GM19240 (cell line): Measurements from ENCODE around the gene S1PR2.
"Not testable (repeated sequence)": the region's sequence is repeated elsewhere in the genome, so short reads cannot be mapped to it uniquely, and the experiment has no call there.

Source experiments
- DNase-seq: peaks from one replicate; pipeline ENCODE4 v3.0.0; 2011; ENCODE audit warnings: low spot score; ENCODE audit not compliant: insufficient read length

Gene S1PR2

GRCh38 chr19:10224337-10224736 lies 6.8 kb downstream of the S1PR2 start:
- no peak for DNase-seq

GRCh38 chr19:10223488-10224213 lies 7.5 kb downstream of the S1PR2 start:
- no peak for DNase-seq

- no peak for DNase-seq
Observed at GRCh38 chr19:10222201-10222890, 8.8 kb downstream of the S1PR2 start.

- no peak for DNase-seq
Observed at GRCh38 chr19:10220695-10221094, 10.4 kb downstream of the S1PR2 start.

GRCh38 chr19:10219678-10220077 lies 11.5 kb downstream of the S1PR2 start:
- DNase-seq = peak; percentile 27

GRCh38 chr19:10217085-10217484 lies 14.0 kb downstream of the S1PR2 start:
- no peak for DNase-seq

- DNase-seq = no peak
Observed at GRCh38 chr19:10214784-10215183, 16.3 kb downstream of the S1PR2 start.

- no peak for DNase-seq
Observed at GRCh38 chr19:10211691-10212090, 19.4 kb downstream of the S1PR2 start.

- DNase-seq = no peak
Observed at GRCh38 chr19:10211061-10211460, 20.1 kb downstream of the S1PR2 start.

GRCh38 chr19:10209315-10209714 lies 21.8 kb downstream of the S1PR2 start:
- no peak for DNase-seq

- no peak for DNase-seq
Observed at GRCh38 chr19:10207026-10207425, 24.1 kb downstream of the S1PR2 start.

- no peak for DNase-seq
Observed at GRCh38 chr19:10206226-10206885, 24.8 kb downstream of the S1PR2 start.

GRCh38 chr19:10205636-10206035 lies 25.5 kb downstream of the S1PR2 start:
- DNase-seq = no peak

GRCh38 chr19:10203686-10204085 lies 27.4 kb downstream of the S1PR2 start:
- no peak for DNase-seq

GRCh38 chr19:10201176-10201575 lies 30.0 kb downstream of the S1PR2 start:
- no peak for DNase-seq

GRCh38 chr19:10200101-10200500 lies 31.0 kb downstream of the S1PR2 start:
- not testable (repeated sequence) for DNase-seq

- DNase-seq = not testable (repeated sequence)
Observed at GRCh38 chr19:10198889-10199644, 32.1 kb downstream of the S1PR2 start.

- no peak for DNase-seq
Observed at GRCh38 chr19:10195199-10195519, 36.0 kb downstream of the S1PR2 start.

- DNase-seq = peak; percentile 93
Observed at GRCh38 chr19:10194500-10195198, 36.5 kb downstream of the S1PR2 start, which contains the start of gene DNMT1. Gene DNMT1 (minus strand): TSS chr19:10194953. CDS start chr19:10194899, 54 bp downstream.

GRCh38 chr19:10193790-10194499 lies 37.2 kb downstream of the S1PR2 start:
- DNase-seq = no peak
